WTC11 (cell line): ENCODE results near the gene WDR91.

Experiments
- CTCF ChIP-seq: fragments of 200-600 bp; IDR thresholded peaks from 2 replicates; pipeline ENCODE4 v1.8.0; 2022; ENCODE audit warnings: antibody characterized with exemption
- KAT7 ChIP-seq: sonication (generic); formaldehyde crosslinking; IDR thresholded peaks from 2 replicates; pipeline ENCODE4 v1.8.1; 2023; ENCODE audit warnings: missing genetic modification reagents, mild to moderate bottlenecking, borderline replicate concordance
- RELA ChIP-seq: sonication (generic); formaldehyde crosslinking; IDR thresholded peaks from 2 replicates; pipeline ENCODE4 v1.8.1; 2022; ENCODE audit warnings: missing genetic modification reagents, mild to moderate bottlenecking, borderline replicate concordance
- TF ChIP-seq, protein P1 (sequence below): sonication (generic); formaldehyde crosslinking; IDR thresholded peaks from 2 replicates; pipeline ENCODE4 v1.8.1; 2023; ENCODE audit warnings: mild to moderate bottlenecking, missing genetic modification reagents, moderate library complexity

GRCh38 chr7:135253851-135254771 is 42.8 kb upstream of the WDR91 start:
- TF ChIP-seq RELA (CRISPR knock-in tag) (no peak), KAT7 (CRISPR knock-in tag) (no peak), CTCF (no peak)
- TF ChIP-seq, protein P1, sequence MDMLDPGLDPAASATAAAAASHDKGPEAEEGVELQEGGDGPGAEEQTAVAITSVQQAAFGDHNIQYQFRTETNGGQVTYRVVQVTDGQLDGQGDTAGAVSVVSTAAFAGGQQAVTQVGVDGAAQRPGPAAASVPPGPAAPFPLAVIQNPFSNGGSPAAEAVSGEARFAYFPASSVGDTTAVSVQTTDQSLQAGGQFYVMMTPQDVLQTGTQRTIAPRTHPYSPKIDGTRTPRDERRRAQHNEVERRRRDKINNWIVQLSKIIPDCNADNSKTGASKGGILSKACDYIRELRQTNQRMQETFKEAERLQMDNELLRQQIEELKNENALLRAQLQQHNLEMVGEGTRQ (CRISPR knock-in tag) = no peak
